Uterus (tissue), 2 donors: ENCODE data around the gene CNFN.

Experiments used
- CTCF ChIP-seq, 4 experiments: fragments of 200-600 bp in 2 of 4; fragments of 450-650 bp in 2 of 4; sonication (generic) in 2 of 4; IDR thresholded peaks; one replicate each; pipeline ENCODE4 v1.5.1; 2016 to 2019; ENCODE audit warnings: antibody characterized with exemption in 4 of 4, mild to moderate bottlenecking in 2 of 4, moderate library complexity in 1 of 4
- POLR2A ChIP-seq, 2 donors: fragments of 450-650 bp; IDR thresholded peaks; one replicate each; pipeline ENCODE4 v1.6.1; 2016; ENCODE audit warnings: antibody characterized with exemption in 2 of 2, mild to moderate bottlenecking in 1 of 2, moderate library complexity in 1 of 2

GRCh38 chr19:42421591-42422031 is 31.5 kb upstream of the CNFN start:
- no peak for TF ChIP-seq CTCF (IDR thresholded peaks at IDR 0.05)
- no peak for TF ChIP-seq POLR2A (IDR thresholded peaks at IDR 0.05)
